MCF 10A (cell line): Measurements from ENCODE around the gene PTGFR. TPM values are rescaled to one million over a fixed set of nuclear protein-coding genes. Genes with fewer than 3 reads are reported as not detected.

ENCODE experiments used
- Bru-seq: library from RNA; stranded (reverse); fragments of 400-500 nt; gene quantifications from one replicate; lab custom pipeline; 2021; lab: Mats Ljungman, UMichigan
- BruChase-seq, 2 experiments: library from RNA; stranded (reverse); fragments of 400-500 nt; gene quantifications; one replicate each; lab custom pipeline; 2021; lab: Mats Ljungman, UMichigan
- BruUV-seq: library from RNA; stranded (reverse); fragments of 400-500 nt; replicated peaks from 2 replicates; lab custom pipeline; 2021; lab: Mats Ljungman, UMichigan
- CTCF ChIA-PET: fragments of 300-600 bp; sonication (Branson Sonifier 250); formaldehyde crosslinking; extraction: SDS; loops from one replicate; lab custom pipeline; 2021; ENCODE audit warnings: antibody characterized with exemption, inconsistent platforms; lab: Yijun Ruan, JAX
- POLR2A ChIA-PET: fragments of 300-600, 350-650 bp; sonication (Branson Sonifier 250); formaldehyde crosslinking; extraction: SDS; loops from one replicate; lab custom pipeline; 2020; ENCODE audit warnings: antibody characterized with exemption, inconsistent platforms; lab: Yijun Ruan, JAX
- DNase-seq: peaks from one replicate; pipeline ENCODE4 v3.0.0-alpha.2; 2018; ENCODE audit not compliant: unreplicated experiment
- H3K27ac Mint-ChIP-seq: one replicate; pipeline ENCODE4 v1.8.0; 2022; ENCODE audit warnings: mild to moderate bottlenecking, low read depth, mixed read lengths; ENCODE audit not compliant: unreplicated experiment
- H3K27me3 Mint-ChIP-seq: one replicate; pipeline ENCODE4 v1.8.0; 2022; ENCODE audit warnings: mixed read lengths; ENCODE audit not compliant: insufficient read depth, unreplicated experiment
- H3K36me3 Mint-ChIP-seq: one replicate; pipeline ENCODE4 v1.8.0; 2022; ENCODE audit warnings: mild to moderate bottlenecking, moderate library complexity, mixed read lengths; ENCODE audit not compliant: insufficient read depth, unreplicated experiment
- H3K4me1 Mint-ChIP-seq: one replicate; pipeline ENCODE4 v1.8.0; 2022; ENCODE audit warnings: mixed read lengths; ENCODE audit not compliant: insufficient read depth, unreplicated experiment
- H3K4me3 Mint-ChIP-seq: one replicate; pipeline ENCODE4 v1.8.0; 2022; ENCODE audit warnings: mild to moderate bottlenecking, moderate library complexity, mixed read lengths; ENCODE audit not compliant: unreplicated experiment
- H3K9me3 Mint-ChIP-seq: one replicate; pipeline ENCODE4 v1.8.0; 2022; ENCODE audit warnings: mixed read lengths; ENCODE audit not compliant: unreplicated experiment
- CTCF ChIP-seq: fragments of 200-600 bp; IDR thresholded peaks from one replicate; pipeline ENCODE4 v1.8.0; 2022; ENCODE audit warnings: antibody characterized with exemption, mild to moderate bottlenecking; ENCODE audit not compliant: unreplicated experiment
- intact Hi-C: fragments of 100-400 bp; cut with micrococcal nuclease; formaldehyde crosslinking; loops from 2 replicates; pipeline ENCODE4 v1.14.1; 2022
- long read RNA-seq: library from polyadenylated mRNA; stranded (forward); transcript quantifications from one replicate; pipeline ENCODE4 v2.0.0, GENCODE V29; 2022
- total RNA-seq: library from RNA; stranded (reverse); gene quantifications from 2 replicates; pipeline ENCODE4 v1.2.3, GENCODE V29; 2022

The PTGFR gene
- total RNA-seq: 2.5 and 4.4 TPM in 2 replicates
- percentile 45 among the genes with signal in this experiment for Bru-seq, nascent RNA
- percentile 45 among the genes with signal in this experiment for BruChase-seq, experiment 1, labeled RNA remaining after a 6-hour chase
- percentile 52 among the genes with signal in this experiment for BruChase-seq, experiment 2, labeled RNA remaining after a 2-hour chase
- long read RNA-seq, full-length matches to known transcripts: 3 of 7 reads
- long read RNA-seq, partial matches to known transcripts: 3 of 7 reads
- long read RNA-seq, other reads (novel, unspliced or antisense): 1 of 7 reads

GRCh38 chr1:78490861-78491450 is at the start of gene PTGFR:
PTGFR (plus strand) TSS chr1:78490974; CDS start chr1:78492744, 1,770 bp downstream.
- peak within 1 kb of the TSS; percentile 94 for H3K4me3 Mint-ChIP-seq
- no TSS peak for BruUV-seq

GRCh38 chr1:78441921-78442320 is 48.9 kb upstream of the PTGFR start:
- H3K36me3 Mint-ChIP-seq: no peaks in the 10 kb centered on the region
- POLR2A ChIA-PET: no interaction called here
- H3K27ac Mint-ChIP-seq: no peak overlapping the region
- BruUV-seq: no TSS peak
- intact Hi-C loops: no loop called here
- CTCF ChIA-PET: no interaction called here
- no peak overlapping the region for H3K4me3 Mint-ChIP-seq
- H3K9me3 Mint-ChIP-seq: no peaks in the 10 kb centered on the region
- H3K27me3 Mint-ChIP-seq: no peaks in the 10 kb centered on the region
- TF ChIP-seq CTCF: no peak
- H3K4me1 Mint-ChIP-seq: peaks cover 6% of the 10 kb centered on the region
- DNase-seq: peak; percentile 18

More at GRCh38 chr1:78490861-78491450, at the start of gene PTGFR:
- no peak within 1 kb of the TSS for H3K27ac Mint-ChIP-seq
- peaks cover 21% of the 10 kb centered on the region for H3K4me1 Mint-ChIP-seq
- peak; percentile 70 for DNase-seq
- intact Hi-C loops: loop anchor here (5.0 to 10.0 kb wide), 2 partner anchors 114 to 344 kb away; no protein-coding TSS in a partner anchor
- H3K9me3 Mint-ChIP-seq: no peaks in the 10 kb centered on the region
- CTCF ChIA-PET: interaction anchor here (0.6 to 1.1 kb wide), 4 partner anchors 12 to 775 kb away, joined by 3 to 4 read pairs (median 3); no protein-coding TSS in a partner anchor
- POLR2A ChIA-PET: interaction anchor here (0.6 to 1.3 kb wide), 2 partner anchors 9 to 361 kb away, joined by 3 to 5 read pairs; no protein-coding TSS in a partner anchor
- H3K36me3 Mint-ChIP-seq: peaks cover 27% of the 10 kb centered on the region
- no peak for TF ChIP-seq CTCF
- H3K27me3 Mint-ChIP-seq: no peaks in the 10 kb centered on the region

GRCh38 chr1:78447086-78447485 is 43.7 kb upstream of the PTGFR start:
- Mint-ChIP-seq H3K36me3 (no peaks in the 10 kb centered on the region), H3K27ac (no peak overlapping the region), H3K4me1 (no peaks in the 10 kb centered on the region), H3K9me3 (no peaks in the 10 kb centered on the region), H3K27me3 (no peaks in the 10 kb centered on the region), H3K4me3 (no peak overlapping the region)
- ChIA-PET POLR2A (no interaction called here), CTCF (no interaction called here)
- TF ChIP-seq CTCF: no peak
- intact Hi-C loops: no loop called here
- BruUV-seq: no TSS peak
- DNase-seq: no peak

- no TSS peak for BruUV-seq
- Mint-ChIP-seq H3K27ac (no peak overlapping the region), H3K36me3 (no peaks in the 10 kb centered on the region), H3K9me3 (peaks cover 34% of the 10 kb centered on the region), H3K27me3 (no peaks in the 10 kb centered on the region), H3K4me1 (no peaks in the 10 kb centered on the region), H3K4me3 (no peak overlapping the region)
- POLR2A ChIA-PET: no interaction called here
- no peak for TF ChIP-seq CTCF
- CTCF ChIA-PET: interaction anchor here (0.6 to 0.7 kb wide), 2 partner anchors 313 to 614 kb away, joined by 3 to 4 read pairs; no protein-coding TSS in a partner anchor
- DNase-seq: no peak
- intact Hi-C loops: no loop called here
Measured at GRCh38 chr1:78464449-78464891, 26.3 kb upstream of the PTGFR start.
